Raji (cell line): ENCODE measurements around the gene PI4KB.

Experiments
- POLR2A ChIP-seq: IDR thresholded peaks from 2 replicates; pipeline ENCODE4 v1.6.1; 2011; ENCODE audit warnings: low read depth, low read length, control low read depth; ENCODE audit not compliant: insufficient read depth

Gene PI4KB

DNA sequence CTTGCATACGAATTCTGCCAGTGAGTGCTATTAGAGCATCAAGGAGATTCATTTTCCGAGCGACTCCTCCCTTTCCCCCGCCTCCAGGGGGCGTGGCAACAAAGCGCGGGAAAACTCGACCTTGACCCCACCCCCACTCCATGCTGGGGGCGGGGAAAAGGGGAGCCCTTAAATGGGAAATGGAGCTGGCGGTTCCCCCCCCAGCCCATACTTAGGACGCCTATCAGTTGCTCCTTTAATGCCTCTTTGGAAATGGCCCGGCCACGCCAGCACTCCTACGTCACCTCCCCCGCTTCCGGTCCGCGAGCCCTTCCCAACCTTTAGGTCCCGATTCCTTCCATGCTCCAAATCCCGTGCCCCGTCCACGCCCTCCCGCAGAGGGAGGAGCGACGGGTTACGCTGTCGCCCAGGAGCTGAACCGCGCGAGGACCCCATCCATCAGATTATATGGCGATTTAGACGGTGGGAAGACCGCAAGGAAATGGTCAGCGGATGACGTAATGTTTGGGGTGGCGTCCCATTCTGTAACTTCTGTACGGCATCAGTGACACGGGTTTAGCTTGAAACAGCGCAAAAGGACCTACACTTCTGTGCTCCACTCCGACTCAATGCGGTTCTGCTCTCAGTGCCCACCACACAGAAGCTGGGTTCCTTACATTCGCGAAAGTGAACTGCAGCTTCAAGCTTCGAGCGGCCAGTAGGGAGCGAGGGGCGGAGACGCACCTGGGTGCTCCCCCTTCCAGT lies 45.8 kb downstream of the PI4KB start:
- TF ChIP-seq POLR2A, result peak; percentile 78

DNA sequence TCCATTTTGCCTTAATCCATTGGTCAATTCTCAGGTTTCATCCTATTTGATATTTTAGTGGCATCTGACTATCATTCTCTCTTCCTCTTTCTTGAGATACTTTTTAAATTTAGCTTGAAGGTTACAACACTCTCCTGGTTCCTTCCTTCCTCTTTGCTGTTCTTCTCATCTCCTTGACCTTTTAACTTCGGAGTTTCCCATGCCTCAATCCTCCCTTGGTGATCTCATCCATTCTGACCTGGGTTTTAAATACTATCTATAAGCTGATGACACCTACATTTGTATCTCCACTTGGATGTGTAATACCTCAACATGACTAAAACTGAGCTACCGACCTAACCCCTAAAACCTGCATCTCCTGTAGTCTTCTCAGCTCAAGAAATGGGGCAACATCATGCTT lies 50.0 kb downstream of the PI4KB start:
- no peak for TF ChIP-seq POLR2A

DNA sequence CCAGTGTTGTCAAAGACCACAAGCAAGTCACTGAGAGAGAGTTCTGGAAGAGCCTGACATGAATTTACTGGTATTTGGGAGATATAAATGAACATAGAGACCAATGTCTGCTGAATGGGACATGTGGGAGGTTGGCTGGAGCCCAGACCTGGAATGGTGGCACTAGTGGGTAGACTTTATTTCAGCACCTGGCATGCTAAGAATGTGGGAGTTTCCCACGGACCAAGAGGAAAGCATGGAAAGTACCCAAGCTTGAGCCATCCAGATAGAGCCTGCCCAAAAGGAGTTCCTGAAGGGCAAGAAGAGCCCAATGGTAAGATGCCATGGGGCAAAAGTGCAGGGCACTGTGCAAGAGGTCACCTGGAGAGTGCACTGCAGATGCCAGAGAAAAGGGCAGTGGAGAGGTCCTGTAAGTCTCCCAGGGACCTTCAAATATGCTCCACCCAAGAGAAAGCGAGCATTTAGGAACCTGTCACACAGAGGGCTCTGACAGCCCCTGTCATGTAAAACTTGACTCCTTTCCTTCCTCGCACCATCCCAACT lies 53.2 kb downstream of the PI4KB start:
- no peak for TF ChIP-seq POLR2A

DNA sequence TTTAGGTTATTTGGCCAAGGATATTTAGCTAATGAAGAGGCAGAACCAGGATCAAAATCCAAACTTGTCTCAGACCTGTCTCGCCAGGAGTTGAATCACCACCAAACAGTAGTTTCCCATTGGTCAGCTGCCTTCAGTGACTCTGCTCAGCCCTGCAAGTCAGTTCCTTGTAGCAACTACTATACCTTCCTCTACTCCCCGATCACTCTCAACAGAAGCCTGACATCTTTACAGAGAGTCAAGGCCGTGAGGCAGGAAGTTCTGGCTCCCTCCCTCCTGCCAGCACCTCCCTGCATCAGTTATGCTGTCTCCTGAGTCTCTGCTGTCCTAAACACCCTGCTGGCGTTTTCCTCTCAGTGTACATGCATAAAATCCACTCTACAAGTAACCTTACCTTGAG lies 59.5 kb downstream of the PI4KB start:
- TF ChIP-seq POLR2A, result no peak

DNA sequence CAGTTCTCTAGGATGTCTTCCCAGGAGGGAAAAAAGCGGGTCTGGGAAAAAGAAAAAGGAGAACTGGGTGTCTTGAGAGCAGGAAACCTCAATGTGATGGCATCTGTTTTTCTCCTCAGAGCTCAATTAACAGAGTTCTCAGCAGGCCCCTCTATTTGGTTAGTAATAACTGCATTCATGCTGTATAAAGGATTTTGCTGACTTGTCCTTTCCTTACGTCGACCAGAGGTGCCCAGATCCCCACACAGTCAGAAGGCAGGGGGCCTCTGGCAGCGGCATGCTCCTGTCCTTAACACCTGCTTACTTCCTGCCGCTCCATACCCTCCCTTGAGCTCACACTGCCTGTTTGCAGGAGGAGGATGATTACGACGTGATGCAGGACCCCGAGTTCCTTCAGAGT lies 60.4 kb downstream of the PI4KB start:
- TF ChIP-seq POLR2A, result no peak

DNA sequence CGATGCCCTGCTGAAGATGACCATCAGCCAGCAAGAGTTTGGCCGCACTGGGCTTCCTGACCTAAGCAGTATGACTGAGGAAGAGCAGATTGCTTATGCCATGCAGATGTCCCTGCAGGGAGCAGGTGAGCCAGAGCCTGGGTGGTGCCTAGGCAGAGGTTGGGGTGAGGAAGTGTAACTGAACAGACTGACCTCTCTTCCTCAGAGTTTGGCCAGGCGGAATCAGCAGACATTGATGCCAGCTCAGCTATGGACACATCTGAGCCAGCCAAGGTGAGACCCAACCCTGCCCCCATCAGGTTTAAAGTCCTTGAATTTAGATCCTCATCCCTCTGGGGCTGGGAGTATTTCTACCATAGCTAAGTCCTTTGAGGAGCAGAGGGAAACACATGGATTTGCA lies 60.9 kb downstream of the PI4KB start:
- TF ChIP-seq POLR2A, result no peak

DNA sequence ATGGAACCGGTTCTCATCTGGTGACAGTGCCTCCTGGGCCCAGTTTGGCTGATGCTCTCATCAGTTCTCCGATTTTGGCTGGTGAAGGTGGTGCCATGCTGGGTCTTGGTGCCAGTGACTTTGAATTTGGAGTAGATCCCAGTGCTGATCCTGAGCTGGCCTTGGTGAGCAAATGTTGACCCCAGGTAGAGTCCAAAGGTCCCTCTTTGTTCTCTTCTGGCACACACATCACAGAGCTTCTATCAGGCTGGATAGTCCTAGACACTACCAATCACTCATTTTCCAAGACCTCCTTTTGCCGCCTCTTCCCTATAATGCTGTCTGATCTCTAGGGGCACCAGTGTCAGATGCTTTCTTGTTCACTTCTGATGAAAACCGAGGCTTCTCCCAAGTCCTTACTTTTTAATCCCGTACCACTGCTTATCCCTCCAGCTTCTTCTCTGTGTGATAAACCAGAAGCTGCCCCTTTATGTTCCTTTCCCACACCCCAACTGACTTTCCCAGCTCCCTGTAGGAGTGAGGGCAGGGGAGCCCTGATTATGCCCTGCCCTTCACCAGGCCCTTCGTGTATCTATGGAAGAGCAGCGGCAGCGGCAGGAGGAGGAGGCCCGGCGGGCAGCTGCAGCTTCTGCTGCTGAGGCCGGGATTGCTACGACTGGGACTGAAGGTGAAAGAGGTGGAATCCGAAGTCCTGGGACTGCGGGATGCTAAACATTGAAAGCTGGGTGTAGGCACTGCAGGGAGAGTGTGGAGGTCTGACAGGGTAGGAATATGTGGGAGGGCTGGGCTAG lies 61.6 kb downstream of the PI4KB start:
- TF ChIP-seq POLR2A, result no peak

DNA sequence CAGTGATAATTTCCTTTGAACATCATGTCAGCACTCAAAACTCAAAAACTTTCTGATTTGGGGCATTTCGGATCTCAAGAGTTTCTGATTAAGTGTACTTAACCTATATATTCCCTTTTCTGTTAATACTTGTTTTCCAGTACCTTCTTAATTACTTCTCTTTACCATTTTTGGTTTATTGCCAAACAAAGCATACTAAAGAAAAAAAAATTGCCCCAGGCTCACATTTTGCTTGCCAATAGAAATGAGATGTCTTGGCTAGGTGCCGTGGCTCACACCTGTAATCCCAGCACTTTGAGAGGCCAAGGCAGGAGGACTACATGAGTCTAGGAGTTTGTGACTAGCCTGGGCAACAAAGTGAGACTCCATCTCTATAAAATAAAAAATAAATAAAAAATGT lies 67.9 kb downstream of the PI4KB start:
- no peak for TF ChIP-seq POLR2A

DNA sequence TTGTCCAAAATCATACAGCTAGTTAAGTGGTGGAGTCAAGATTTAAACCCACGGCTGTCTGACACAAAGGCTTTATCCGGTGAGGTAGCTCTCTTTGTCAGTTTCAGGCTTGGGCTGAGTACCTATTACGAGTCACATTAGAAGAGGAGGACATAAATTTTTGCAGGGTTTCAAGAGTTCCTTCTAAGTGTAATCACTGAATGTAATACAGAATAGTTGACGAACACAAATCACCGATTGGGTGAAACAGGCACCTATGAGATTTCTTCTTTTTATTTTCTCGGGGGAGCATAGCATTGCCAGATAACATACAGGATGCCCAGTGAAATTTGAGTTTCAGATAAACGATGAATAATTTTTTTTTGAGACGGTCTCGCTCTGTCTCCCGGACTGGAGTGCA lies 71.8 kb downstream of the PI4KB start:
- TF ChIP-seq POLR2A, result no peak

DNA sequence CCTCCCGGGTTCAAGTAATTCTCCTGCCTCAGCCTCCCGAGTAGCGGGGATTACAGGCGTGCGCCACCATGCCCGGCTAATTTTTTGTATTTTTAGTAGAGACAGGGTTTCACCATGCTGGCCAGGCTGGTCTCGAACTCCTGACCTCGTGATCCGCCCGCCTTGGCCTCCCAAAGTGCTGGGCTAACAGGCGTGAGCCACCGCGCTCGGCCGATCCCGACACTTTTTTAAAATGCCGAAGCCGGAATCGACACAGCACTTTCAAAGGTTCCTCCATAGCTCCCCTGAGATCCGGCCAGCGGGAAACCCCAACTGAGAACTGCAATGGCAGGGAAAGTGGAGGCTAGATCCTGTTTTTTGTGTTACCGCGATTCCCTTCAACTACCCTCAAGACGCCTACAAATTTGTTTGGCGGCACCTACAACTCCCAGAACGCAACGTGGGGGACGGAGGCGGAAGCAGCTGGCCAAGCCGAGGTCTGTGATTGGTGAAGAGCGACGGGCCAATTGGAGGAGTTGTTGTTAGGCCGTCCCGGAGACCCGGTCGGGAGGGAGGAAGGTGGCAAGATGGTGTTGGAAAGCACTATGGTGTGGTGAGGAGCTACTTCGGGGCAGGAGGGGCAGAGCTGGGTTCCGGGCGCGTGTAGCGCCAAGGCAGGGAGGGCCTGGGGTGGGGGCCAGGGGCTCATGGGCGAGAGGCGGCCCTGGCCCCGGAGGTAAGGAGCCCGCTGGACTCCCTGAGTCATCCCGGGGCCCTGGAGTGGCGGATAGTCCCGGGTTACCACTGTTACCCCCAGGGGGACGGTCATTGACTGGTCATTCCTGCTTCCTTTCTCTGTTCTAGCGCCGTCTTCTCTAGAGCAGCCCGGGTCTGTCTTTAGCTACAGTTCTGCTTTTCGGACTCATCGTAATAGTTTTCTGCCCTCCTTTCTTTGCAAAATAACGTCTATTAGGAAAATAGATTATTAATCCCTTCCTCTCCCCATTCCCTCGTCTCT lies 72.7 kb downstream of the PI4KB start, which contains the start of gene PSMD4:
TSS of gene PSMD4 (plus strand) at position 518 of the 997 bp plus-strand sequence. CDS start at position 567, 49 bp downstream.
- peak; percentile 95 for TF ChIP-seq POLR2A

DNA sequence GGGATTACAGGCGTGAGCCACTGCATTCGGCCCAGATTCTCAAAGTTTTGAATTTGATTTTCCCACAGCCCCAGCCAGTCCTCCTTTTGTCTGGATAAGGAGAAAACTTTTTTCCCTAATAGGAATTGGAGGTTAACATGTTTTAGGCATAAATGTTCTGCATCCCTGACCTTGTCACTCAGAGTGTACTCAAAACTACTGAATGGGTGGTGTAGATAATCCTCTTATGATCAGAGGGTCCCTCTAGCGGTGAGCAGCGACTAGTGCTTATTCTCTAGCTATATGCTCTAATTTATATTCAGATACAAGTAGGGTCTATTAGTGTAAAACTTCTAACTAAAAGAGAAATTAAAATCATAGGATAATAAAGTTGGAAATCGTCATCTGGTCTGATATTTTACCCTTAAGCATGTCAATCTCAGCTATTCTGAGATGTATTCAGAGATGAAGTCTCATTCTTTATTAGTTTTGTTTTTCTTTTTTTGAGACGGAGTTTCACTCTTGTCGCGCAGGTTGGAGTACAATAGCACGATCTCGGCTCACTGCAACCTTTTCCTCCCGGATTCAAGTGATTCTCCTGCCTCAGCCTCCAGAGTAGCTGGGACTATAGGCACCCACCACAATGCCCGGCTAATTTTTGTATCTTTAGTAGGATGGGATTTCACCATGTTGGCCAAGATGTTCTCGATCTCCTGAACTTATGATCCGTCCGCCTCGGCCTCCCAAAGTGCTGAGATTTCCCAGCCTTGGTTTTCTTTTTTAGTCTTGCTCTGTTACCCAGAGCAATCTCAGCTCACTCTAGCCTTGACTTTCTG lies 75.4 kb downstream of the PI4KB start:
- TF ChIP-seq POLR2A, result no peak

DNA sequence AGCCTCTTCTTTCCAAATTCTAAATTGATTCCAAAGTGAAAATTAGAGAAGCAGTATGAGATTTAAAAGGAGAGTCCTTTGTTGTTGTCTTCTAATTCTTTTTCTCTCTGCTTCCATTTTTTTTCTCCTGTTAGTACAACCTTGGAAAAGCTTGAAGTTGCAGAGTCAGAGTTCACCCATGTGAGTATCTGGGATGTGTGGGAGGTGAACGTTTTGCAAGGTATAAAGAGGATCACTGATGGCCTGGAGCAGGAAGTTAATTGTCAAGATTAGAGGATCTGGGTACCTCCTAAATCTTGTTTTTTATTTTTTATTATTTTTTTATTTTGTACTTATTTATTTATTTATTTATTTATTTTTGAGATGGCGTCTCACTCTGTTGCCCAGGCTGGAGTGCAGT lies 80.4 kb downstream of the PI4KB start:
- no peak for TF ChIP-seq POLR2A

DNA sequence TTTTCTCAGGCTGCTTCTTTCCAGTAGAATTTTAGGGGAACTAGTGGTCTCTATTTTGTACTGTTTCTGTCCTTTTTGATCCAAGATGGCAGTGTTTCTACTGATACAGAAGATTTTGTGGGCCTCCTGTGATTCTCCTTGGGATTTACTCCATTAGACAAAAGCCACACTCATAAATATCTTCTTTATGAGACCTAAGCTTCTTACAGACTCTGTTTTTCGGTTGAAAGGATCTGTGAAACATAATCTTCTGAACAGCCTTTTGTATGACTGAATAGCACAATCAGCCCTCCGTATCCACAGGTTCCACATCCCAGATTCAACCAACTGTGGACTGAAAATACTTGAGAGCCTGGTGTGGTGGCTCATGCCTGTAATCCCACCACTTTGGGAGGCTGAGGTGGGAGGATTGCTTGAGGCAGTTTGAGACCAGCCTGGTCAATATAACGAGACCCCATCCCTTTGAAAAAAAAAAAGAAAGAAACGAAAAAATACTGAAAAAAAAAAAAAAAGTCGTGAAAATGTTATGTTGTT lies 83.5 kb downstream of the PI4KB start:
- no peak for TF ChIP-seq POLR2A

DNA sequence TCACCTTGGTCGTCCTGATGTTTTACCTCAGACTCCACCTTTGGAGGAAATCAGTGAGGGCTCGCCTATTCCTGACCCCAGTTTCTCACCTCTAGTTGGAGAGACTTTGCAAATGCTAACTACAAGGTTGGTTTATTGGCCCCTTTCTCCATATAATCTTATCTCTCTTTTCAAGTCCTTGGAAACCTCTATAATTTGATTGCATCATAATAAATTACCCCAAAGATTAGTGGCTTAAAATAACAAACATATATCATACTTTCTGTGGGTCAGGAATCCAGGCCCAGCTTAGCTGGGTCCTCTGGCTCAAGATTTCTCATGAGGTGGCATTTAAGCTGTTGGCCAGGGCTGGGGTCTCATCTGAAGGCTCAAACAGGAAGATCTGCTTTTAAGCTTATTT lies 84.8 kb downstream of the PI4KB start:
- TF ChIP-seq POLR2A, result no peak
